IMR-90 (cell line): Measurements from ENCODE around the gene C1QC. TPM values are rescaled to one million over a fixed set of nuclear protein-coding genes. Genes with fewer than 3 reads are reported as not detected.

Experiments
- ATAC-seq: fragments of 200-7000 bp; cut with Tn5 transposase; 2 replicates; pipeline ENCODE4 v1.9.1; 2020; ENCODE audit warnings: low read depth, mild to moderate bottlenecking, moderate library complexity
- BruUV-seq: library from RNA; stranded (reverse); fragments of 400-500 nt; replicated peaks from 2 replicates; lab custom pipeline; 2021; lab: Mats Ljungman, UMichigan
- CTCF ChIA-PET: fragments of 300-600 bp; formaldehyde crosslinking; extraction: SDS; loops from one replicate; lab custom pipeline; 2021; ENCODE audit warnings: antibody characterized with exemption; lab: Yijun Ruan, JAX
- POLR2A ChIA-PET: fragments of 300-600 bp; sonication (Branson Sonifier 250); formaldehyde crosslinking; loops from one replicate; lab custom pipeline; 2022; ENCODE audit warnings: antibody characterized with exemption; ENCODE audit not compliant: unreplicated experiment; lab: Charles Lee
- DNase-seq: peaks from one replicate; pipeline ENCODE4 v3.0.0; 2013
- H2AFZ ChIP-seq: replicated peaks from 2 replicates; pipeline ENCODE3; 2013; ENCODE audit warnings: low read length, mild to moderate bottlenecking; ENCODE audit not compliant: poor library complexity
- H2AK5ac ChIP-seq: 2 replicates; pipeline ENCODE4 v1.6.1; 2013; ENCODE audit warnings: low read depth, low read length, inconsistent platforms
- H2AK9ac ChIP-seq: replicated peaks from 2 replicates; pipeline ENCODE3; 2013; ENCODE audit warnings: mild to moderate bottlenecking, low read depth, low read length, moderate library complexity; ENCODE audit not compliant: poor library complexity
- H2BK120ac ChIP-seq: 2 replicates; pipeline ENCODE4 v1.6.1; 2013; ENCODE audit warnings: low read depth, low read length, inconsistent platforms
- H2BK15ac ChIP-seq: 3 replicates; pipeline ENCODE4 v1.6.1; 2013; ENCODE audit warnings: low read depth, low read length, inconsistent platforms
- H2BK20ac ChIP-seq: 2 replicates; pipeline ENCODE4 v1.6.1; 2013; ENCODE audit warnings: low read depth, mild to moderate bottlenecking, inconsistent platforms, low read length, moderate library complexity
- H2BK5ac ChIP-seq: 2 replicates; pipeline ENCODE4 v1.6.1; 2013; ENCODE audit warnings: mild to moderate bottlenecking, low read depth, low read length, inconsistent platforms; ENCODE audit not compliant: poor library complexity, severe bottlenecking
- H3K14ac ChIP-seq: replicated peaks from 2 replicates; pipeline ENCODE4 v1.6.1; 2013; ENCODE audit warnings: low read depth, low read length, inconsistent platforms
- H3K18ac ChIP-seq: 2 replicates; pipeline ENCODE4 v1.6.1; 2013; ENCODE audit warnings: low read depth, low read length, control low read depth
- H3K23ac ChIP-seq: 2 replicates; pipeline ENCODE4 v1.6.1; 2013; ENCODE audit warnings: low read depth, low read length, inconsistent platforms
- H3K27ac ChIP-seq: 2 replicates; pipeline ENCODE4 v1.5.1; 2013; ENCODE audit warnings: mild to moderate bottlenecking, control low read depth, low read length; ENCODE audit not compliant: insufficient read depth
- H3K27me3 ChIP-seq: 2 replicates; pipeline ENCODE4 v1.6.1; 2013; ENCODE audit warnings: low read length; ENCODE audit not compliant: control insufficient read depth, insufficient read depth
- H3K36me3 ChIP-seq: 2 replicates; pipeline ENCODE4 v1.6.1; 2013; ENCODE audit warnings: low read length, mixed read lengths; ENCODE audit not compliant: control insufficient read depth, insufficient read depth
- H3K4ac ChIP-seq: 2 replicates; pipeline ENCODE4 v1.6.1; 2013; ENCODE audit warnings: low read depth, low read length, inconsistent platforms
- H3K4me1 ChIP-seq: 2 replicates; pipeline ENCODE4 v1.6.1; 2013; ENCODE audit warnings: low read length, mixed read lengths; ENCODE audit not compliant: control insufficient read depth, insufficient read depth
- H3K4me2 ChIP-seq: 2 replicates; pipeline ENCODE4 v1.6.1; 2013; ENCODE audit warnings: low read depth, mild to moderate bottlenecking, control low read depth, low read length, moderate library complexity
- H3K4me3 ChIP-seq: 2 replicates; pipeline ENCODE4 v1.5.1; 2013; ENCODE audit warnings: low read depth, mild to moderate bottlenecking, control low read depth, low read length, moderate library complexity; ENCODE audit not compliant: insufficient read depth
- H3K56ac ChIP-seq: 2 replicates; pipeline ENCODE4 v1.6.1; 2013; ENCODE audit warnings: low read length, inconsistent platforms; ENCODE audit not compliant: insufficient read depth; ENCODE audit errors: extremely low read depth
- H3K79me1 ChIP-seq, 2 experiments: 2 replicates each; pipeline ENCODE4 v1.6.1; 2013; ENCODE audit warnings: low read length in 2 of 2, inconsistent platforms in 1 of 2, low read depth in 1 of 2
- H3K9ac ChIP-seq: 2 replicates; pipeline ENCODE4 v1.6.1; 2013; ENCODE audit warnings: low read depth, low read length, control low read depth
- H3K9me1 ChIP-seq: 2 replicates; pipeline ENCODE4 v1.6.1; 2013; ENCODE audit warnings: low read length, inconsistent platforms; ENCODE audit not compliant: insufficient read depth
- H3K9me3 ChIP-seq: 2 replicates; pipeline ENCODE4 v1.6.1; 2013; ENCODE audit warnings: low read length; ENCODE audit not compliant: control insufficient read depth, insufficient read depth
- H4K20me1 ChIP-seq: 2 replicates; pipeline ENCODE4 v1.6.1; 2013; ENCODE audit warnings: low read length, inconsistent platforms; ENCODE audit not compliant: insufficient read depth
- H4K5ac ChIP-seq: 2 replicates; pipeline ENCODE4 v1.6.1; 2013; ENCODE audit warnings: mild to moderate bottlenecking, low read depth, low read length, control low read depth
- H4K8ac ChIP-seq, 2 experiments: 2 replicates each; pipeline ENCODE4 v1.6.1; 2013; ENCODE audit warnings: low read depth in 2 of 2, low read length in 2 of 2, control low read depth in 1 of 2, inconsistent platforms in 1 of 2
- H4K91ac ChIP-seq: 2 replicates; pipeline ENCODE4 v1.6.1; 2013; ENCODE audit warnings: low read depth, low read length, inconsistent platforms; ENCODE audit not compliant: insufficient read depth
- BHLHE40 ChIP-seq: fragments of 150-350 bp; IDR thresholded peaks from 2 replicates; pipeline ENCODE4 v1.6.1; 2016; ENCODE audit warnings: mild to moderate bottlenecking, low read depth, low read length
- CEBPB ChIP-seq: IDR thresholded peaks from 2 replicates; pipeline ENCODE4 v1.6.1; 2012; ENCODE audit warnings: low read depth, low read length, improper control_type of control experiment
- CHD1 ChIP-seq: IDR thresholded peaks from 2 replicates; pipeline ENCODE4 v1.6.1; 2012; ENCODE audit warnings: low read depth, low read length, improper control_type of control experiment
- CTCF ChIP-seq: conservative IDR thresholded peaks from 2 replicates; pipeline ENCODE4 v1.5.1; 2012; ENCODE audit warnings: mild to moderate bottlenecking, low read depth, low read length, improper control_type of control experiment
- ELK1 ChIP-seq: fragments of 150-350 bp; IDR thresholded peaks from 2 replicates; pipeline ENCODE4 v1.6.1; 2016; ENCODE audit warnings: low read depth, mild to moderate bottlenecking, low read length, moderate library complexity, borderline replicate concordance
- FOS ChIP-seq: fragments of 150-350 bp; IDR thresholded peaks from 2 replicates; pipeline ENCODE4 v1.6.1; 2016; ENCODE audit warnings: low read depth, low read length
- MAFK ChIP-seq: IDR thresholded peaks from 2 replicates; pipeline ENCODE4 v1.6.1; 2012; ENCODE audit warnings: low read depth, low read length, improper control_type of control experiment
- MAZ ChIP-seq: IDR thresholded peaks from 2 replicates; pipeline ENCODE4 v1.6.1; 2012; ENCODE audit warnings: low read depth, mild to moderate bottlenecking, low read length, improper control_type of control experiment, moderate library complexity, borderline replicate concordance
- MXI1 ChIP-seq: IDR thresholded peaks from 2 replicates; pipeline ENCODE4 v1.6.1; 2012; ENCODE audit warnings: low read depth, mild to moderate bottlenecking, low read length, moderate library complexity, borderline replicate concordance
- NFE2L2 ChIP-seq: fragments of 150-350 bp; IDR thresholded peaks from 2 replicates; pipeline ENCODE4 v1.6.1; 2016; ENCODE audit warnings: low read depth, mild to moderate bottlenecking, low read length
- POLR2A ChIP-seq: IDR thresholded peaks from 2 replicates; pipeline ENCODE4 v1.6.1; 2012; ENCODE audit warnings: mild to moderate bottlenecking, low read depth, low read length
- RAD21 ChIP-seq: IDR thresholded peaks from 2 replicates; pipeline ENCODE4 v1.6.1; 2012; ENCODE audit warnings: low read length, improper control_type of control experiment
- RCOR1 ChIP-seq: IDR thresholded peaks from 2 replicates; pipeline ENCODE4 v1.6.1; 2012; ENCODE audit warnings: mild to moderate bottlenecking, low read length, improper control_type of control experiment; ENCODE audit not compliant: insufficient replicate concordance
- RFX5 ChIP-seq: IDR thresholded peaks from 2 replicates; pipeline ENCODE4 v1.8.0; 2012; ENCODE audit warnings: low read depth, mild to moderate bottlenecking, low read length, moderate library complexity
- SMC3 ChIP-seq: fragments of 150-350 bp; IDR thresholded peaks from 2 replicates; pipeline ENCODE4 v1.6.1; 2016; ENCODE audit warnings: low read depth, mild to moderate bottlenecking, antibody characterized with exemption, low read length, moderate library complexity
- USF2 ChIP-seq: fragments of 150-350 bp; IDR thresholded peaks from 2 replicates; pipeline ENCODE4 v1.6.1; 2017; ENCODE audit warnings: mild to moderate bottlenecking, antibody characterized with exemption, low read length, low read depth
- WGBS, 2 experiments: methylation state at CpG; one replicate each; pipeline versions ENCODE4 v1.1.5 to v1.1.7; 2013; ENCODE audit warnings: missing lambda C conversion rate in 2 of 2; ENCODE audit not compliant: insufficient read length in 1 of 2; ENCODE audit errors: extremely low coverage in 2 of 2; 5-methylcytosine and 5-hydroxymethylcytosine counted together
- dilution Hi-C: fragments of 300-500 bp; cut with HindIII; formaldehyde crosslinking; loops from one replicate; pipeline ENCODE4 v1.14.3; 2018; ENCODE audit warnings: low sequenced_read_pairs; ENCODE audit not compliant: unreplicated experiment
- in situ Hi-C: fragments of 300-500 bp; cut with MboI; formaldehyde crosslinking; loops from 3 replicates; pipeline ENCODE4 v1.14.3; 2019; ENCODE audit warnings: low sequenced_read_pairs, inconsistent platforms, mixed read lengths
- intact Hi-C: fragments of 100-400 bp; cut with micrococcal nuclease; formaldehyde crosslinking; loops from 2 replicates; pipeline ENCODE4 v1.10.0; 2022
- polyA plus RNA-seq, 3 experiments: library from polyadenylated mRNA; depleted of rRNA; stranded (reverse); fragments of >200 nt; gene quantifications; 2 replicates each; pipeline ENCODE4 v1.2.3, GENCODE V29; 2012; ENCODE audit warnings: low replicate concordance in 1 of 3
- total RNA-seq: library from RNA; depleted of rRNA; stranded (reverse); fragments of >200 nt; gene quantifications from 2 replicates; pipeline ENCODE4 v1.2.3, GENCODE V29; 2012

C1QC gene
- total and polyA plus RNA-seq, 2 of the 4 experiments (the other 2 are of a cell fraction) = not detected

GRCh38 chr1:22597301-22597965 is 46.0 kb upstream of the C1QC start:
- no peak for TF ChIP-seq RFX5
- TF ChIP-seq CHD1 = no peak
- TF ChIP-seq MXI1 = no peak
- TF ChIP-seq MAFK = no peak
- TF ChIP-seq USF2 = no peak
- no peak for TF ChIP-seq CEBPB
- no peak for TF ChIP-seq ELK1
- no peak for TF ChIP-seq CTCF
- no peak for TF ChIP-seq RAD21
- TF ChIP-seq NFE2L2 = no peak
- TF ChIP-seq SMC3 = no peak
- TF ChIP-seq BHLHE40 = no peak
- TF ChIP-seq FOS = no peak
- TF ChIP-seq RCOR1 = no peak
- TF ChIP-seq POLR2A = no peak
- no peak for TF ChIP-seq MAZ
- no peaks in the 10 kb centered on the region for H3K79me1 ChIP-seq
- H4K5ac ChIP-seq = no peak overlapping the region
- 61% methylated on average over 15 of the region's 30 CpGs; no CpG with 5 or more reads in 1 of the 2 experiments for WGBS, 2 experiments
- dilution Hi-C loops (no loop called here), intact Hi-C loops (no loop called here), in situ Hi-C loops (no loop called here)
- H4K8ac ChIP-seq = no peak overlapping the region
- H3K36me3 ChIP-seq = no peaks in the 10 kb centered on the region
- ATAC-seq (no peak), DNase-seq (no peak)
- H4K91ac ChIP-seq = no peak overlapping the region
- 0 out of 2 replicates have a peak, but pooled peaks cover 3% of the 10 kb centered on the region for H4K20me1 ChIP-seq
- no peaks in the 10 kb centered on the region for H3K4me1 ChIP-seq
- CTCF ChIA-PET = no interaction called here
- H3K27me3 ChIP-seq = peaks cover 65% of the 10 kb centered on the region
- no peak overlapping the region for H3K56ac ChIP-seq
- H3K9ac ChIP-seq = no peak overlapping the region
- H3K9me3 ChIP-seq = no peaks in the 10 kb centered on the region
- H2AK9ac ChIP-seq = no peak overlapping the region
- no peak overlapping the region for H3K23ac ChIP-seq
- no peak overlapping the region for H3K4me3 ChIP-seq
- no peak overlapping the region for H2BK5ac ChIP-seq
- H2AFZ ChIP-seq = no peak overlapping the region
- no peak overlapping the region for H3K4me2 ChIP-seq
- no peak overlapping the region for H3K14ac ChIP-seq
- H3K27ac ChIP-seq = no peak overlapping the region
- H3K18ac ChIP-seq = no peak overlapping the region
- no peaks in the 10 kb centered on the region for H3K9me1 ChIP-seq
- no peak overlapping the region for H2BK120ac ChIP-seq
- no TSS peak for BruUV-seq
- H2BK20ac ChIP-seq = no peak overlapping the region
- no peak overlapping the region for H3K4ac ChIP-seq
- POLR2A ChIA-PET = no interaction called here
- no peak overlapping the region for H2AK5ac ChIP-seq
- H2BK15ac ChIP-seq = no peak overlapping the region
